Measurements from ENCODE around the gene PHTF2. TPM values are rescaled to one million over a fixed set of nuclear protein-coding genes. Genes with fewer than 3 reads are reported as not detected.

The PHTF2 gene
- polyA plus RNA-seq, 1 of the 3 experiments (the other 2 are of a cell fraction) = 21.2 TPM

DNA sequence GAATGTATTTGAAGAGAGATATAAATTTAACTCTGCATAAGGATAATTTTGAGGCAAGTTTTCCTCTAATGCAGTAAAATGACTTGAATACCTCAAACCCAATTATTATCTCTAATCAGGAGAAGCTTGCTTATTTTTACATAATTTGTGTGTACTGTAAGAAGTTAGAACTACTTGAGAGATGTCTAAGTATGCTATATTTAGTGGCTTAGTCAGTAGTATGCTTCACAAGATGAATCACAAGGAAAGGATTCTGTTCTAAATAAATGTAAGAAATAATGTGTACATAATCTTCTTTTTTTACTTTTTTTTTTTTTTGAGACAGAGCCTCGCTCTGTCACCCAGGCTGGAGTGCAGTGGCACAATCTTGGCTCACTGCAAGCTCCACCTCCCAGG, 13.7 kb downstream of the PHTF2 start:
- Histone ChIP-seq H3K9me2 (no peaks in the 10 kb centered on the region), H3K79me2 (ENCODE audit: insufficient read depth) (peaks cover 92% of the 10 kb centered on the region), H4K20me1 (ENCODE audit: insufficient read depth) (peaks cover 4% of the 10 kb centered on the region; the same call in 1 of the 2 replicates), H3K4me3 (ENCODE audit: low read depth in 2 of 2, low read length in 1 of 2) (no peak overlapping the region), H3K4me2 (peak overlapping the region; percentile 41), H3K9me3 (peaks cover 15% of the 10 kb centered on the region), H3K27ac (ENCODE audit: low read depth in 2 of 2, low read length in 1 of 2) (peak overlapping the region; percentile 50 to 80; a peak in 3 of 4 replicates), H2AFZ (ENCODE audit: low read depth) (no peak overlapping the region), H3F3A (replicated peaks; ENCODE audit: insufficient read depth) (peaks cover 24% of the 10 kb centered on the region), H3K9ac (peak overlapping the region; percentile 15; the same call in 1 of the 2 replicates), H3K36me3 (replicated peaks in 1 of 2; ENCODE audit: control insufficient read depth in 1 of 2, insufficient read depth in 2 of 2, low read length in 1 of 2) (peaks cover 0 to 8% of the 10 kb centered on the region in 2 experiments), H3K27me3 (ENCODE audit: insufficient read depth) (no peaks in the 10 kb centered on the region), H3K4me1 (ENCODE audit: control insufficient read depth in 1 of 2, insufficient read depth in 2 of 2, low read depth in 1 of 2, low read length in 1 of 2) (peaks cover 4 to 14% of the 10 kb centered on the region in 2 experiments; a peak in 2 of 4 replicates)
- TF ChIP-seq FOSL2 (IDR thresholded peaks at IDR 0.05; ENCODE audit: borderline replicate concordance, low read depth) (peak; percentile 90), GABPA (IDR thresholded peaks at IDR 0.05; ENCODE audit: low read depth) (no peak), JUND (IDR thresholded peaks at IDR 0.05) (peak; percentile 59; the same call in 1 of the 2 replicates), RXRA (IDR thresholded peaks at IDR 0.05; ENCODE audit: borderline replicate concordance, low read depth) (no peak), MEF2A (IDR thresholded peaks at IDR 0.05; ENCODE audit: borderline replicate concordance, low read depth) (peak; percentile 97), FOXM1 (IDR thresholded peaks at IDR 0.05; ENCODE audit: low read depth) (no peak), NRF1 (IDR thresholded peaks at IDR 0.05; ENCODE audit: low read depth, low read length) (no peak), TEAD4 (IDR thresholded peaks at IDR 0.05; ENCODE audit: borderline replicate concordance, insufficient read depth) (peak; percentile 2; the same call in 1 of the 2 replicates), EP300 (IDR thresholded peaks at IDR 0.05; ENCODE audit: borderline replicate concordance in 1 of 2, low read depth in 1 of 2, low read length in 1 of 2) (no peak)
- WGBS (ENCODE audit: low lambda C conversion rate) = 32% methylated on average over 1 of the region's 1 CpG
- ChIA-PET CTCF (interaction anchor here (1.0 to 1.2 kb wide), 3 partner anchors 31 to 112 kb away, joined by 3 read pairs; no protein-coding TSS in a partner anchor), POLR2A (no interaction called here)
- DNase-seq = no peak

DNA sequence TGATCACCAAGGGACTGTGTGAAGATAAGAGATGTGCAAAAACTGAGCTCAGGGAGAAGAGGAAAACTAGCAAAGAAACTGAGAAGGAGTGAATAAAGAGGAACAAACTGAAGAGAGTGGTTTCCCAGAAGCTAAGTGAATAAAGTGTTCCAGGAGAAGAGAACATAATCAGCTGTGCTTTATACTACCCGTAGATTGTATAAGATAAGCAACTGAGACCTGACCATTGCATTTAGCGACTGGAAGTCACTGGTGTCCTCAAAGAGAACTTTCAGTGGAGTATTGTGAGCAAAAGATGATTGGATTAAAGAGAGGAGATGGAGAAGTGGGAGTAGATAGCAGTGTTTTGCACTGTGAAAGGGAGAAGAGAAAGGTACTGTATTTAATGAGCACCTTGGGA, 14.6 kb downstream of the PHTF2 start:
- CTCF ChIA-PET = interaction anchor here (0.9 to 1.6 kb wide), 3 partner anchors 12 to 19 kb away, joined by 3 read pairs; partner anchors contain the start of genes PHTF2 and TMEM60
- Histone ChIP-seq H3K9me3 (peaks cover 7% of the 10 kb centered on the region; the same call in 1 of the 2 replicates), H3F3A (replicated peaks; ENCODE audit: insufficient read depth) (peaks cover 24% of the 10 kb centered on the region), H3K27me3 (ENCODE audit: insufficient read depth) (no peaks in the 10 kb centered on the region), H3K9me2 (no peaks in the 10 kb centered on the region), H3K9ac (no peak overlapping the region), H3K36me3 (replicated peaks in 1 of 2; ENCODE audit: control insufficient read depth in 1 of 2, insufficient read depth in 2 of 2, low read length in 1 of 2) (peaks cover 0 to 13% of the 10 kb centered on the region in 2 experiments), H3K27ac (ENCODE audit: low read depth in 2 of 2, low read length in 1 of 2) (peak overlapping the region in 1 of 2 experiments; percentile 80; a peak in 2 of 4 replicates), H2AFZ (ENCODE audit: low read depth) (no peak overlapping the region), H3K79me2 (ENCODE audit: insufficient read depth) (peaks cover 92% of the 10 kb centered on the region), H3K4me2 (no peak overlapping the region), H3K4me1 (ENCODE audit: control insufficient read depth in 1 of 2, insufficient read depth in 2 of 2, low read depth in 1 of 2, low read length in 1 of 2) (peaks cover 4 to 14% of the 10 kb centered on the region in 2 experiments; a peak in 2 of 4 replicates), H4K20me1 (ENCODE audit: insufficient read depth) (peaks cover 4% of the 10 kb centered on the region; the same call in 1 of the 2 replicates), H3K4me3 (ENCODE audit: low read depth in 2 of 2, low read length in 1 of 2) (no peak overlapping the region)
- 91% methylated on average over 2 of the region's 2 CpGs for WGBS (ENCODE audit: low lambda C conversion rate)
- TF ChIP-seq, protein P1, sequence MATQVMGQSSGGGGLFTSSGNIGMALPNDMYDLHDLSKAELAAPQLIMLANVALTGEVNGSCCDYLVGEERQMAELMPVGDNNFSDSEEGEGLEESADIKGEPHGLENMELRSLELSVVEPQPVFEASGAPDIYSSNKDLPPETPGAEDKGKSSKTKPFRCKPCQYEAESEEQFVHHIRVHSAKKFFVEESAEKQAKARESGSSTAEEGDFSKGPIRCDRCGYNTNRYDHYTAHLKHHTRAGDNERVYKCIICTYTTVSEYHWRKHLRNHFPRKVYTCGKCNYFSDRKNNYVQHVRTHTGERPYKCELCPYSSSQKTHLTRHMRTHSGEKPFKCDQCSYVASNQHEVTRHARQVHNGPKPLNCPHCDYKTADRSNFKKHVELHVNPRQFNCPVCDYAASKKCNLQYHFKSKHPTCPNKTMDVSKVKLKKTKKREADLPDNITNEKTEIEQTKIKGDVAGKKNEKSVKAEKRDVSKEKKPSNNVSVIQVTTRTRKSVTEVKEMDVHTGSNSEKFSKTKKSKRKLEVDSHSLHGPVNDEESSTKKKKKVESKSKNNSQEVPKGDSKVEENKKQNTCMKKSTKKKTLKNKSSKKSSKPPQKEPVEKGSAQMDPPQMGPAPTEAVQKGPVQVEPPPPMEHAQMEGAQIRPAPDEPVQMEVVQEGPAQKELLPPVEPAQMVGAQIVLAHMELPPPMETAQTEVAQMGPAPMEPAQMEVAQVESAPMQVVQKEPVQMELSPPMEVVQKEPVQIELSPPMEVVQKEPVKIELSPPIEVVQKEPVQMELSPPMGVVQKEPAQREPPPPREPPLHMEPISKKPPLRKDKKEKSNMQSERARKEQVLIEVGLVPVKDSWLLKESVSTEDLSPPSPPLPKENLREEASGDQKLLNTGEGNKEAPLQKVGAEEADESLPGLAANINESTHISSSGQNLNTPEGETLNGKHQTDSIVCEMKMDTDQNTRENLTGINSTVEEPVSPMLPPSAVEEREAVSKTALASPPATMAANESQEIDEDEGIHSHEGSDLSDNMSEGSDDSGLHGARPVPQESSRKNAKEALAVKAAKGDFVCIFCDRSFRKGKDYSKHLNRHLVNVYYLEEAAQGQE (IDR thresholded peaks at IDR 0.05; ENCODE audit: low read depth, low read length) = no peak
- no peak for DNase-seq
- POLR2A ChIA-PET = interaction anchor here (0.7 kb wide), 1 partner anchor 14 kb away, joined by 3 read pairs; the partner anchor contains the start of genes PHTF2 and TMEM60
